ENCODE measurements around the gene FARSA.
"Not testable (repeated sequence)": the region's sequence is repeated elsewhere in the genome, so short reads cannot be mapped to it uniquely, and the experiment has no call there.

FARSA gene

GRCh38 chr19:12959481-12959880, 26.0 kb upstream of the FARSA start:
- peaks cover 20% of the 10 kb centered on the region for H3K4me1 Mint-ChIP-seq
- ATAC-seq = no peak
- H3K9me3 Mint-ChIP-seq = peaks cover 2% of the 10 kb centered on the region
- no peak overlapping the region for H3K27ac Mint-ChIP-seq
- peaks cover 19% of the 10 kb centered on the region for H3K27me3 Mint-ChIP-seq
- no peak overlapping the region for H3K4me3 Mint-ChIP-seq
- peaks cover 5% of the 10 kb centered on the region for H3K36me3 Mint-ChIP-seq

GRCh38 chr19:12957389-12957952, 24.0 kb upstream of the FARSA start:
- not testable (repeated sequence) for H3K27me3 Mint-ChIP-seq, H3K9me3 Mint-ChIP-seq
- peaks cover 24% of the 10 kb centered on the region for H3K36me3 Mint-ChIP-seq
- peak overlapping the region; percentile 95 for H3K4me3 Mint-ChIP-seq
- ATAC-seq = peak; percentile 49
- peaks cover 41% of the 10 kb centered on the region for H3K4me1 Mint-ChIP-seq
- H3K27ac Mint-ChIP-seq = peak overlapping the region; percentile 98

GRCh38 chr19:12956446-12957388, 23.2 kb upstream of the FARSA start, which contains the start of gene GADD45GIP1:
Gene GADD45GIP1 (minus strand): TSS chr19:12957223. CDS start chr19:12957212, 11 bp downstream.
- Mint-ChIP-seq H3K36me3 (peaks cover 29% of the 10 kb centered on the region), H3K9me3 (peaks cover 2% of the 10 kb centered on the region), H3K27ac (peak within 1 kb of the TSS; percentile 98)

DNA sequence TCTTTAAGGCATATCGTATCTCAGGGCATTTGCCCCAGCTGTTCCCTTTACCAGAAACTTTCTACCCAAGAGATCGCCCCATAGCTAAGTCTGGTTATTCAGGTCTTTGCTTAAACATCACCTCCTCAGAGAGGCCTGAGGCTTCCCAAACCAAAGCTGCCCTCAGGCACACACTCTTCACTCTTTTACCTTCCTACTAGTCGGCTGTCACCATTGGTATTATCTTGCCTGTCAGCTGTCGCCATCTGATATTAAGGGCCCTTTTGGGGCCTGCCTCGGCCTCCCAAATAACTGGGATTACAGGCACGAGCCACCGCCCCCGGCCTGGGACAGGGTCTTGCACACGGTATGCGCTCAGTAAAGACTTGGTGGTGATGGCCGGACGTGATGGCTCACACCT, 22.5 kb upstream of the FARSA start:
- Mint-ChIP-seq H3K27me3 (no peaks in the 10 kb centered on the region), H3K36me3 (peaks cover 36% of the 10 kb centered on the region), H3K4me3 (peak overlapping the region; percentile 95), H3K9me3 (peaks cover 2% of the 10 kb centered on the region), H3K4me1 (peaks cover 43% of the 10 kb centered on the region), H3K27ac (peak overlapping the region; percentile 98)
- ATAC-seq = no peak

More at GRCh38 chr19:12956446-12957388, 23.2 kb upstream of the FARSA start, which contains the start of gene GADD45GIP1:
- Mint-ChIP-seq H3K4me1 (peaks cover 43% of the 10 kb centered on the region), H3K27me3 (peaks cover under 1% of the 10 kb centered on the region), H3K4me3 (peak within 1 kb of the TSS; percentile 95)
- ATAC-seq = peak; percentile 96

GRCh38 chr19:12955575-12955974, 22.1 kb upstream of the FARSA start:
- not testable (repeated sequence) for H3K9me3 Mint-ChIP-seq, H3K27me3 Mint-ChIP-seq, ATAC-seq
- Mint-ChIP-seq H3K4me1 (peaks cover 43% of the 10 kb centered on the region), H3K27ac (peak overlapping the region; percentile 98), H3K36me3 (peaks cover 39% of the 10 kb centered on the region), H3K4me3 (peak overlapping the region; percentile 95)

GRCh38 chr19:12954612-12954962, 21.1 kb upstream of the FARSA start:
- Mint-ChIP-seq H3K9me3 (no peaks in the 10 kb centered on the region), H3K4me1 (peaks cover 51% of the 10 kb centered on the region), H3K36me3 (peaks cover 49% of the 10 kb centered on the region), H3K4me3 (no peak overlapping the region), H3K27me3 (no peaks in the 10 kb centered on the region), H3K27ac (peak overlapping the region; percentile 98)
- no peak for ATAC-seq

GRCh38 chr19:12953799-12954611, 20.5 kb upstream of the FARSA start:
- Mint-ChIP-seq H3K4me1 (peaks cover 52% of the 10 kb centered on the region), H3K9me3 (no peaks in the 10 kb centered on the region), H3K27ac (peak overlapping the region; percentile 98), H3K4me3 (no peak overlapping the region), H3K27me3 (no peaks in the 10 kb centered on the region), H3K36me3 (peaks cover 53% of the 10 kb centered on the region)
- no peak for ATAC-seq

- no peaks in the 10 kb centered on the region for H3K27me3 Mint-ChIP-seq
- ATAC-seq = no peak
- no peak overlapping the region for H3K4me3 Mint-ChIP-seq
- H3K9me3 Mint-ChIP-seq = no peaks in the 10 kb centered on the region
- peak overlapping the region; percentile 98 for H3K27ac Mint-ChIP-seq
- H3K4me1 Mint-ChIP-seq = peaks cover 52% of the 10 kb centered on the region
- H3K36me3 Mint-ChIP-seq = peaks cover 57% of the 10 kb centered on the region
Observed at GRCh38 chr19:12953138-12953798, 19.8 kb upstream of the FARSA start.

DNA sequence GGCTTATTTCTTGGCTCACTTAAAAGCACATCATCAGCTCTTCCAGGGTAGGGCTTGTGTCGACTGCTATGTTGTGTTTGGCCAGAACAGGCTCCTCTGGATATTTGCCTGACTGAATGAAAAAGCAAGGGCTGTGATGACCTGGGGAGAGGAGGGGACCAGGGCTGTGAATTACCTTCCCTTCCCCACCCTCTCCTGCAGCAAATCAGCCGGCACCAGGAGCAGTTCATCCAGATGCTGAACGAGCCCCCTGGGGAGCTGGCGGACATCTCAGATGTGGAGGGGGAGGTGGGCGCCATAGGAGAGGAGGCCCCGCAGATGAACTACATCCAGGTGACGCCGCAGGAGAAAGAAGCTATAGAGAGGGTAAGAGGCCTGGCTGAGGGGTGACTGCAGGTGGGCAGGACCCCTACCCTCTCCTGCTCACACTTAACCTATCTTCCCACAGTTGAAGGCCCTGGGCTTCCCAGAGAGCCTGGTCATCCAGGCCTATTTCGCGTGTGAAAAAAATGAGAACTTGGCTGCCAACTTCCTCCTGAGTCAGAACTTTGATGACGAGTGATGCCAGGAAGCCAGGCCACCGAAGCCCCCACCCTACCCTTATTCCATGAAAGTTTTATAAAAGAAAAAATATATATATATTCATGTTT, 19.1 kb upstream of the FARSA start:
- Mint-ChIP-seq H3K4me1 (peaks cover 52% of the 10 kb centered on the region), H3K9me3 (no peaks in the 10 kb centered on the region), H3K4me3 (no peak overlapping the region), H3K27me3 (no peaks in the 10 kb centered on the region), H3K36me3 (peaks cover 63% of the 10 kb centered on the region), H3K27ac (no peak overlapping the region)
- no peak for ATAC-seq

GRCh38 chr19:12952050-12952449, 18.5 kb upstream of the FARSA start:
- Mint-ChIP-seq H3K36me3 (peaks cover 63% of the 10 kb centered on the region), H3K4me1 (peaks cover 53% of the 10 kb centered on the region), H3K27ac (peak overlapping the region; percentile 11)
- not testable (repeated sequence) for ATAC-seq, H3K27me3 Mint-ChIP-seq, H3K4me3 Mint-ChIP-seq, H3K9me3 Mint-ChIP-seq

- peaks cover 51% of the 10 kb centered on the region for H3K4me1 Mint-ChIP-seq
- peaks cover 72% of the 10 kb centered on the region for H3K36me3 Mint-ChIP-seq
- H3K9me3 Mint-ChIP-seq = no peaks in the 10 kb centered on the region
- no peak for ATAC-seq
- no peaks in the 10 kb centered on the region for H3K27me3 Mint-ChIP-seq
- no peak overlapping the region for H3K4me3 Mint-ChIP-seq
- H3K27ac Mint-ChIP-seq = no peak overlapping the region
Observed at GRCh38 chr19:12949363-12950283, 16.1 kb upstream of the FARSA start.

DNA sequence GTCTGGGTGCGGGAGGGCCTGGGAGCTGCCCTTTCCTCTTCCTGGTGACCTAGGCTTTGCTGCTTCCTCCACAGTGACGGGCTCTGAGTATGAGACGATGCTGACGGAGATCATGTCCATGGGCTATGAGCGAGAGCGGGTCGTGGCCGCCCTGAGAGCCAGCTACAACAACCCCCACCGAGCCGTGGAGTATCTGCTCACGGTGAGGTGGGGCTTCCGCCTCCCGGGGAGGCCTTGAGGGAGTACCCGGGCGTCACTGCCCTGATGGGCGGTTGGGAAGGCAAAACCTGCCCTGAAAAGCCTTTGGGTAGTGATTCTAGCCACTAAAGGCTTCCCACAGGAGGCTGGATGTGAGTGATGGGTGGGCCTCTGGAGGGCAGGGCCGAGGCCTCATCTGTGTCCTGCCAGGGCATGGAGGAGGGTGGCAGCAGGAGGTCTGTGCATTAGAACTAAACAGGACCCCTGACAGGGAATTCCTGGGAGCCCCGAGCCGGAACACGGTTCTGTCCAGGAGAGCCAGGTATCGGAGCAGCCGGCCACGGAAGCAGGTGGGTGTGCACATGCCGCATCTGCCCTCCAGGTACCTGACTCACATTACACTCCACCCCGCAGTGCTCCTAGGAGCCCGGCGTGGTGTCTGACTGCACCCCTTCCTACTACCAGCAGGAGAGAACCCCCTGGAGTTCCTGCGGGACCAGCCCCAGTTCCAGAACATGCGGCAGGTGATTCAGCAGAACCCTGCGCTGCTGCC, 15.3 kb upstream of the FARSA start:
- H3K4me3 Mint-ChIP-seq = no peak overlapping the region
- no peaks in the 10 kb centered on the region for H3K27me3 Mint-ChIP-seq
- no peak overlapping the region for H3K27ac Mint-ChIP-seq
- H3K9me3 Mint-ChIP-seq = no peaks in the 10 kb centered on the region
- no peak for ATAC-seq
- peaks cover 51% of the 10 kb centered on the region for H3K4me1 Mint-ChIP-seq
- peaks cover 73% of the 10 kb centered on the region for H3K36me3 Mint-ChIP-seq
